ENCODE results near the gene ERI2.
"Not testable (repeated sequence)": the region's sequence is repeated elsewhere in the genome, so short reads cannot be mapped to it uniquely, and the experiment has no call there.

Gene ERI2

DNA sequence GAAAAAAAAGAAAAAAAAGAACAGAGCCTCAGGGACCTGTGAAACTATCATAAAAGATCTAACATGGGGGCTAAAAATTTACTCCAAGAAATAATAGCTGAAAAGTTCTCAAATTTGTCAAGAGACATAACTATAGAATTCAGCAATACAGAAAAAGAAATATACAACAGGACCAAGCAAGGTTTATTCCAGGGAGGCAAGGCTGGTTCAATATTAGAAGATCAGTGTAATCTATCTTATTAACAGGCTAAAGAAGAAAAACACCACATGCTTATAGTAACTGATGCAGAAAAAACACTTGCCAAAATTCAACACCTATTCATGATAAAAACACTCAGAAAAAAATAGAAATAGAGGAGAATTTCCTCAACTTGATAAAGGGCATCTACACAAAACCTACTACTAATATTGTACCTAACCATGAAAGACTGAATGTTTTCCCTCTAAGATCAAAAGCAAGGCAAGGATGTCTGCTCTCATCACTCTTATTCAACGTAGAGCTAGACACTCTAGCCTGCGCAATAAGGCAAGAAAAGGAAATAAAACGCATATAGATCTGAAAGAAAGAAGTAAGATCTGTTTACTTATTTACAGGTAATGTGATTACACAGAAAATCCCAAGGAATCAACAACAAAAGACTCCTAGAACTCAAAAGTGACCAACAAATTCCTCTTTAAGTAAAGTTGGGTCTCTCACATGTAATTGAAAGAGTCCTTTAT lies 43.7 kb downstream of the ERI2 start:
- H3K36me3 Mint-ChIP-seq = peaks cover 16% of the 10 kb centered on the region
- H3K27ac Mint-ChIP-seq = peak overlapping the region; percentile 98
- H3K9me3 Mint-ChIP-seq = no peaks in the 10 kb centered on the region
- peaks cover 38% of the 10 kb centered on the region for H3K4me1 Mint-ChIP-seq
- no peaks in the 10 kb centered on the region for H3K27me3 Mint-ChIP-seq
- H3K4me3 Mint-ChIP-seq = peak overlapping the region; percentile 96

DNA sequence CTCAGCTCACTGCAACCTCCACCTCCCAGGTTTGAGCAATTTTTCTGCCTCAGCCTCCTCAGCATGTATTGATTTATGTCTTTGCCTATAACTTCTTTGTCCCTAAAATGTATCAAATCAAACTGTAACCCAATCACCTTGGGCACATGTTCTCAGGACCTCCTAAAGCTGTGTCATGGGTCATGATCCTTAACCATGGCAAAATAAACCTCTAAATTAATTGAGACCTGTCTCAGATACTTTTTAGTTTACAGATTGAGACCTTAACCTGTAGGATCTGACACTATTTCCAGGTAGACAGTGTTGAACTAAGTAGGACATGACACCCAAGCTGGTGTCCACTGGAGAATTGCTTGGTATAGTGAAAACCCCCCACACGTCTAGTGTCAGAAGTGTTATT lies 45.1 kb downstream of the ERI2 start:
- Mint-ChIP-seq H3K4me1 (peaks cover 38% of the 10 kb centered on the region), H3K27ac (no peak overlapping the region), H3K27me3 (no peaks in the 10 kb centered on the region), H3K9me3 (no peaks in the 10 kb centered on the region), H3K36me3 (peaks cover 16% of the 10 kb centered on the region), H3K4me3 (no peak overlapping the region)

GRCh38 chr16:20760346-20760745 lies 45.9 kb downstream of the ERI2 start:
- Mint-ChIP-seq H3K9me3 (no peaks in the 10 kb centered on the region), H3K4me1 (peaks cover 34% of the 10 kb centered on the region), H3K4me3 (no peak overlapping the region), H3K27ac (no peak overlapping the region), H3K27me3 (no peaks in the 10 kb centered on the region), H3K36me3 (peaks cover 16% of the 10 kb centered on the region)

- Mint-ChIP-seq H3K36me3 (peaks cover 14% of the 10 kb centered on the region), H3K9me3 (peaks cover 15% of the 10 kb centered on the region)
Measured at GRCh38 chr16:20755799-20756198, 50.5 kb downstream of the ERI2 start.

GRCh38 chr16:20755238-20755637 lies 51.0 kb downstream of the ERI2 start:
- no peak overlapping the region for H3K4me3 Mint-ChIP-seq

More at GRCh38 chr16:20755799-20756198, 50.5 kb downstream of the ERI2 start:
- H3K4me1 Mint-ChIP-seq, H3K4me3 Mint-ChIP-seq, H3K27ac Mint-ChIP-seq, H3K27me3 Mint-ChIP-seq: not testable (repeated sequence)

DNA sequence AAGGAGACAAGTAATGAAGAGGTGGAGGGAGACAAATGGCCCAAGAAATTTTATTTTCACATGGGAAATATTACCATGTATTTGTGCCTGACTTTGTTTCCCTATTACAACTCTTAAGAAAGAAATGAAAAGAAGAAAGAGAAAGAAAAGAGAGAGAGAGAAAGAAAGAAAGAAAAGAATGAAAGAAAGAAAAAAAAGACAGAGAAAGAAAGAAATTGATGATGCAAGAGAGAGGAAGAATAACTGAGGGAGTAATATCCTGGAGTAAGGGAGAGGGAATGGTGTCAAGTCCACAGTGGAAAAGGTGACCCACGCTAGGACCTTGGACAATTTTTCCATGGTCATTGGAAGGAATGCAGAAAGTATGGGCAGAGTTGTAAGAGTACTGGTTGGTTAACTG lies 52.5 kb downstream of the ERI2 start:
- Mint-ChIP-seq H3K36me3 (peaks cover 5% of the 10 kb centered on the region), H3K4me1 (no peaks in the 10 kb centered on the region), H3K9me3 (peaks cover 15% of the 10 kb centered on the region), H3K27me3 (no peaks in the 10 kb centered on the region), H3K4me3 (no peak overlapping the region), H3K27ac (no peak overlapping the region)

More at GRCh38 chr16:20755238-20755637, 51.0 kb downstream of the ERI2 start:
- Mint-ChIP-seq H3K27me3 (no peaks in the 10 kb centered on the region), H3K9me3 (peaks cover 15% of the 10 kb centered on the region), H3K4me1 (no peaks in the 10 kb centered on the region), H3K36me3 (peaks cover 12% of the 10 kb centered on the region), H3K27ac (no peak overlapping the region)

DNA sequence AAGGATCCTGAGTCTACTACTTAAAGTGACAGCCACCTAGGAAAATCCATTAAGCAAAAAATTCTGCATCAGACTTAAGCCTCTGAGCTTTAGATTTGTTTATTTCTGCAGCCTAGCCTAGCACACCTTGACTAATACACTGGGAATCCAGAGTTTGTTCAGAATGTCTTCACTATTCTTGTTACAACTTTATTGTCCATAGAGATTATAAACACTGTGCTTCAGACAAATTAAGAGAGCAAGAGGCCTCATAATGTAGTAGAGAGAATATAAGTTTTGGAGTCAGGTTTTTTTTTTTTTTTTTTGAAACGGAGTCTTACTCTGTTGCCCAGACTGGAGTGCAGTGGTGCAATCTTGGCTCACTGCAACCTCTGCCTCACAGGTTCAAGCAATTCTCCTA lies 55.7 kb downstream of the ERI2 start:
- Mint-ChIP-seq H3K4me1 (no peaks in the 10 kb centered on the region), H3K27ac (no peak overlapping the region), H3K9me3 (peaks cover 22% of the 10 kb centered on the region), H3K36me3 (peaks cover 11% of the 10 kb centered on the region), H3K27me3 (no peaks in the 10 kb centered on the region), H3K4me3 (no peak overlapping the region)

DNA sequence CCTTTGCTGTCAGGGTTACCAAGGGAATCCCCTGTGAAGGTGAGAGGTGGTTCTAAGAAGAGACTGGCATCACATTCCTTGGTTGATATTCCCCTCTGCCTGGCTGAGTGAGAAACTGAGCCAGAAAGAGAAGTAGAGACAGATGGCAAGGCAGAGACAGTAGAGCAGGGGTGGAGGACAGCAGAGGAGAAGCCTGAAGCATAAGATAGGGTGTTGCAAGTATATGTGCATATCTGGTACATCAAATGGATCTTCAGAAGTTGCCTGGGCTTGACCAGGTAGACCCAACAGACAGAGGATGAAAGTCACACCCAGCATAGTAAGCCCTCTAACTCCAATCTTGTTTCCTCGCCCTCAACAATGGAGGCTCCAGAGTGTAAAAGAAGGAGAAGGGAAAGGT lies 56.8 kb downstream of the ERI2 start:
- no peak overlapping the region for H3K4me3 Mint-ChIP-seq
- no peaks in the 10 kb centered on the region for H3K4me1 Mint-ChIP-seq
- peaks cover 15% of the 10 kb centered on the region for H3K9me3 Mint-ChIP-seq
- H3K36me3 Mint-ChIP-seq = peaks cover 9% of the 10 kb centered on the region
- H3K27me3 Mint-ChIP-seq = no peaks in the 10 kb centered on the region
- H3K27ac Mint-ChIP-seq = no peak overlapping the region

DNA sequence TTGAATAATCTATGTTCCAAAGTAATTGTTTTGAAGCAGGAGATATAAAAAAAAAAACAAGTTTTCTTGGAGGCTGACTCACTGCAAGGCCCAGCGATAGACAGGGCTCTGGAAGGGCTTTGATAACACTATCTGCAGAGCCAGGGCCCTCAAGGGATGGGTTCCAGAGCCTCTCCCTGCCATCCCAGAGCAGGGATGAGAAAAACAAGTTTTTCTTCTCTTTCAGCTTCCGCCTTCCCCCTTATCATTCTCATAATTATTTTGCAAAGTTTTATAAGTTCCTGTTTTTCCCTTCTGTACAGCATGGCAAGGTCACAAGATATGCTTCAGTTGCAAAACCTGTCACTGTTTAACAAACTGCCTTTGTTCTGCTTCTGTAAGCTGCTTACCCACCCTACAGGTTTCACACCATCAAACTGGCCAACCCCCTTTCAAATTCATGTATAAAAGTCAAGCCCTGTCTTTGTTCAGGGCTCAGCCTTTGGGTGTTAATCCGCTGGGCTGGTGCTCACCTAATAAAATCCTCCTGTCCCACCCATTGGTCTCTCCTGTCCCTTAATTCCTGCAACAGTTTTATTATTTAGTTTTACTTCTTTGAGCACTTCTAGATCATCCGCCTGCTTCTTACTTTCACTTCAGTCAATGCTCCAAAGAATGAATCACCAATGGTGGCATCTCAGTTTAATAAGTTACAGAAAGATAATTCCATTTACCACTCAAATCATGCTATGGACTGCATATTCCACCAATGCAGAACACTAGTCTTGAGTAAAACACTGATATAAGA lies 59.0 kb downstream of the ERI2 start:
- H3K4me3 Mint-ChIP-seq = no peak overlapping the region
- no peaks in the 10 kb centered on the region for H3K4me1 Mint-ChIP-seq
- H3K36me3 Mint-ChIP-seq = peaks cover 6% of the 10 kb centered on the region
- no peaks in the 10 kb centered on the region for H3K27me3 Mint-ChIP-seq
- peaks cover 7% of the 10 kb centered on the region for H3K9me3 Mint-ChIP-seq
- H3K27ac Mint-ChIP-seq = no peak overlapping the region

DNA sequence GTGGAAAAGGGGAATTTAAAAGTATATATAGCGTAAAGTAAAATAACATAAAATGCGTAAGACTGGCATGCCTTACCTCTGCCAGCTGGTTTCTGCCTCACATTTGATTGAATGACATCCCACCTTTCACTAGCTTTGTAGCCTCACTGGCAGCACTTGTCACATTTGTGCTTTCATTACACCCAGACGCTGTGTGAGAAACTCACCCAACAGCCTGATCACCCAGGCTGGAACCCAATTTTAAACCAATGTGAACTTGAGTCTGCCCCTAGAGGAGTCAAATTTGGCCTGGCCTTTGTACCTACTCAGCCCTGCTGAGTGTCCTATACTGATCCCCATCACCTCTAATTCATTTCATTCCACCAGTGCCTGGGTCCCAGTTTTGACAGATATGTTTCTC lies 59.8 kb downstream of the ERI2 start:
- Mint-ChIP-seq H3K4me3 (no peak overlapping the region), H3K9me3 (peaks cover 6% of the 10 kb centered on the region), H3K27me3 (no peaks in the 10 kb centered on the region), H3K4me1 (peaks cover 4% of the 10 kb centered on the region), H3K27ac (no peak overlapping the region), H3K36me3 (peaks cover 6% of the 10 kb centered on the region)

Data from activated naive CD4-positive, alpha-beta T cell treated with anti-CD3 and anti-CD28 coated beads, Interleukin-2, amount 50 U/mL, for 24 hours (primary cell).